Heart left ventricle (tissue), 13 donors: Measurements from ENCODE around the gene NAA20.

Experiments used
- CTCF ChIP-seq, 12 donors: fragments of 200-600 bp; sonication (generic) in 4 of 12; IDR thresholded peaks; one replicate each; pipeline versions ENCODE4 v1.5.0 to v1.8.0; 2018 to 2022; ENCODE audit warnings: antibody characterized with exemption in 12 of 12, mild to moderate bottlenecking in 5 of 12
- POLR2A ChIP-seq, 2 donors: fragments of 450-650 bp; IDR thresholded peaks; one replicate each; pipeline ENCODE4 v1.6.1; 2017; ENCODE audit warnings: antibody characterized with exemption in 2 of 2, mild to moderate bottlenecking in 2 of 2, moderate library complexity in 2 of 2
- donor health status: ischemic (EF 13 %, LVEDD 7.1; RV severe dilation, severe dysfunction).
- donor health status: DM: no; HTN: yes; CAD: no.
- donor health status: DM: no; HTN: no; CAD: no.
- donor health status: ischemic (EF 25% LVEDD 6.9; RV normal size, moderate dysfunction).
- donor health status: ischemic (EF 25% LVEDD 5.7; RV mildly dilated, moderate dysfunction).
- donor health status: ischemic (EF 35%, LVEDD 5.7; RV mildly dilated, moderate dysfunction).
- donor health status: nonischemic (EF 11% LVEDD 7.7; RV severe dilation, severe dysfunction).
- donor health status: DM: yes; HTN: yes; CAD: no.
- donor health status: PGD.
- donor health status: ischemic (EF 29% LVEDD 5.4; RV normal size, mild dysfunction).
- donor health status: nonischemic (EF 23%, LVEDD 6.1; RV moderate dilation, normal function).

GRCh38 chr20:20017844-20018185 is 653 bp downstream of the NAA20 start:
- TF ChIP-seq CTCF (IDR thresholded peaks at IDR 0.05) (no peak), POLR2A (IDR thresholded peaks at IDR 0.05) (no peak)
